Measurements from ENCODE around the gene CRYBB1.

Gene CRYBB1

DNA sequence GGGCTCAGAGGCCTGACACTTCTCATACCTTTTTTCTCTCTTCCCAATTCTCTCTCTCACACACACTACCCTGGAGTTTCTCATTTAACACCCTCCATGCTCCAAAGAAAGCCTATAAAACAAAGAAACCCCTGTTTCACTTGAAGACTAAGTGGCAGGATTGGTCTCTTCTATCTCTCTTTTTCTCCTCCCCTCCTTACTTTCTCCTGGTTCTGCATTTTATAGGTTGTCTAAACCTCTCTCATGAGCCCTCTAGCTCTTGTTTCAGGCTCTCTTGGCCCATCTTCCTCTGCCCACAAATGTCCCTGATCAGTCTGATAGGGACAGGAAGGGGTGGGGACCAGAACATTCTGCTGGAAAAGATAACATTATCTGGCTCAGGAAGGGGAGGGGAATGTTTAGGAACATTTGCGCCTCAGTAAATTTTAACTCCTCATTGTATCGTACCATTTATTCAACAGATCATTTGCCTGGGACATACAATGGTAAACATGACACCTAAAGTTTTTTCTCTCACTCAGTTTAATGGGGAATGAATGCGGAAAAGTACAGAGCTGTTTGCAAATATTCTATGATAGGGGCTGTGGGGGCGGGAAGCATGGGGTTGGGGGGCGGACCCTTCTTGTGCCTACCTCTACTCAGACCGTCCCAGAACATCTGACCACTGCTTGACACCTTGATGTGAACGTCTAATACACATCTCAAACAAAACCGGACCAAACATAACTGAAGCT is 14.8 kb upstream of the CRYBB1 start:
- Histone ChIP-seq H2AFZ (ENCODE audit: low read depth, low read length) (no peak overlapping the region), H3K4me3 (ENCODE audit: low read length) (no peak overlapping the region), H3K9ac (ENCODE audit: low read length) (no peak overlapping the region), H3K4me1 (ENCODE audit: low read length) (no peaks in the 10 kb centered on the region), H3K36me3 (replicated peaks; ENCODE audit: low read depth, low read length) (no peaks in the 10 kb centered on the region), H3K79me2 (ENCODE audit: low read length) (no peaks in the 10 kb centered on the region), H3K4me2 (ENCODE audit: low read length) (no peak overlapping the region), H3K27ac (ENCODE audit: low read length) (no peak overlapping the region), H3K9me3 (ENCODE audit: insufficient read depth, low read length) (no peaks in the 10 kb centered on the region), H3K27me3 (ENCODE audit: low read depth, low read length) (peaks cover 9% of the 10 kb centered on the region), H4K20me1 (ENCODE audit: insufficient read depth, low read length) (no peaks in the 10 kb centered on the region)
- TF ChIP-seq, protein P1, sequence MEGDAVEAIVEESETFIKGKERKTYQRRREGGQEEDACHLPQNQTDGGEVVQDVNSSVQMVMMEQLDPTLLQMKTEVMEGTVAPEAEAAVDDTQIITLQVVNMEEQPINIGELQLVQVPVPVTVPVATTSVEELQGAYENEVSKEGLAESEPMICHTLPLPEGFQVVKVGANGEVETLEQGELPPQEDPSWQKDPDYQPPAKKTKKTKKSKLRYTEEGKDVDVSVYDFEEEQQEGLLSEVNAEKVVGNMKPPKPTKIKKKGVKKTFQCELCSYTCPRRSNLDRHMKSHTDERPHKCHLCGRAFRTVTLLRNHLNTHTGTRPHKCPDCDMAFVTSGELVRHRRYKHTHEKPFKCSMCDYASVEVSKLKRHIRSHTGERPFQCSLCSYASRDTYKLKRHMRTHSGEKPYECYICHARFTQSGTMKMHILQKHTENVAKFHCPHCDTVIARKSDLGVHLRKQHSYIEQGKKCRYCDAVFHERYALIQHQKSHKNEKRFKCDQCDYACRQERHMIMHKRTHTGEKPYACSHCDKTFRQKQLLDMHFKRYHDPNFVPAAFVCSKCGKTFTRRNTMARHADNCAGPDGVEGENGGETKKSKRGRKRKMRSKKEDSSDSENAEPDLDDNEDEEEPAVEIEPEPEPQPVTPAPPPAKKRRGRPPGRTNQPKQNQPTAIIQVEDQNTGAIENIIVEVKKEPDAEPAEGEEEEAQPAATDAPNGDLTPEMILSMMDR (IDR thresholded peaks at IDR 0.05; ENCODE audit: low read depth, low read length), result no peak
- no peak for TF ChIP-seq EZH2phosphoT487 (IDR thresholded peaks at IDR 0.05; ENCODE audit: low read depth)

DNA sequence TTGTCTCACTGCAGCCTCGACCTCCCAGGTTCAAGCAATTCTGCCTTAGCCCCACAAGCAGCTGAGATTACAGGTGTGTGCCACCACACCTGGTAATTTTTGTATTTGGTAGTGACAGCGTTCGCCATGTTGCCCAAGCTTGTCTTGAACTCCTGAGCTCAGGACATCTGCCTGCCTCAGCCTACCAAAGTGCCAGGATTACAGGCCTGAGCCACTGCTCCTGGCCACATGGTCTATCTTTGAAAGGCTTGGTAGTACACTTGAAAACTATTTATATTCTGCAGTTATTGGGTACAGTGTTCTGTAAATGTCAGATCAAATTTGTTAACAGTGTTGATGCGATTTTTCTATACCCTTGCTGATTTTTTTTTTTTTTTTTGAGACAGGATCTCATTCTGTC is 13.5 kb upstream of the CRYBB1 start:
- H3K27me3 ChIP-seq (ENCODE audit: low read depth, low read length), result peaks cover 12% of the 10 kb centered on the region
- H3K36me3 ChIP-seq (replicated peaks; ENCODE audit: low read depth, low read length), result no peaks in the 10 kb centered on the region
- H2AFZ ChIP-seq (ENCODE audit: low read depth, low read length), result no peak overlapping the region
- H3K79me2 ChIP-seq (ENCODE audit: low read length), result no peaks in the 10 kb centered on the region
- no peaks in the 10 kb centered on the region for H3K4me1 ChIP-seq (ENCODE audit: low read length)
- no peak overlapping the region for H3K27ac ChIP-seq (ENCODE audit: low read length)
- no peak for TF ChIP-seq EZH2phosphoT487 (IDR thresholded peaks at IDR 0.05; ENCODE audit: low read depth)
- TF ChIP-seq, protein P1 (IDR thresholded peaks at IDR 0.05; ENCODE audit: low read depth, low read length), result no peak
- no peaks in the 10 kb centered on the region for H4K20me1 ChIP-seq (ENCODE audit: insufficient read depth, low read length)
- H3K9me3 ChIP-seq (ENCODE audit: insufficient read depth, low read length), result no peaks in the 10 kb centered on the region
- no peak overlapping the region for H3K4me3 ChIP-seq (ENCODE audit: low read length)
- no peak overlapping the region for H3K4me2 ChIP-seq (ENCODE audit: low read length)
- no peak overlapping the region for H3K9ac ChIP-seq (ENCODE audit: low read length)

- H3K27ac ChIP-seq (ENCODE audit: low read length), result no peak overlapping the region
- H2AFZ ChIP-seq (ENCODE audit: low read depth, low read length), result no peak overlapping the region
Measured at GRCh38 chr22:26629988-26630761, 12.3 kb upstream of the CRYBB1 start.

GRCh38 chr22:26624803-26625202 is 7.0 kb upstream of the CRYBB1 start:
- no peak overlapping the region for H3K4me2 ChIP-seq (ENCODE audit: low read length)
- H3K36me3 ChIP-seq (replicated peaks; ENCODE audit: low read depth, low read length), result no peaks in the 10 kb centered on the region
- no peak overlapping the region for H3K4me3 ChIP-seq (ENCODE audit: low read length)
- H3K27ac ChIP-seq (ENCODE audit: low read length), result no peak overlapping the region
- no peaks in the 10 kb centered on the region for H3K9me3 ChIP-seq (ENCODE audit: insufficient read depth, low read length)
- H2AFZ ChIP-seq (ENCODE audit: low read depth, low read length), result no peak overlapping the region
- H4K20me1 ChIP-seq (ENCODE audit: insufficient read depth, low read length), result no peaks in the 10 kb centered on the region
- H3K4me1 ChIP-seq (ENCODE audit: low read length), result no peaks in the 10 kb centered on the region
- H3K27me3 ChIP-seq (ENCODE audit: low read depth, low read length), result 0 out of 2 replicates have a peak, but pooled peaks cover 6% of the 10 kb centered on the region
- H3K79me2 ChIP-seq (ENCODE audit: low read length), result no peaks in the 10 kb centered on the region
- TF ChIP-seq EZH2phosphoT487 (IDR thresholded peaks at IDR 0.05; ENCODE audit: low read depth), result no peak
- TF ChIP-seq, protein P1 (IDR thresholded peaks at IDR 0.05; ENCODE audit: low read depth, low read length), result no peak
- H3K9ac ChIP-seq (ENCODE audit: low read length), result no peak overlapping the region

More at GRCh38 chr22:26629988-26630761, 12.3 kb upstream of the CRYBB1 start:
- Histone ChIP-seq H3K4me1 (ENCODE audit: low read length) (no peaks in the 10 kb centered on the region), H3K9ac (ENCODE audit: low read length) (no peak overlapping the region), H3K4me3 (ENCODE audit: low read length) (no peak overlapping the region), H3K9me3 (ENCODE audit: insufficient read depth, low read length) (no peaks in the 10 kb centered on the region), H3K79me2 (ENCODE audit: low read length) (no peaks in the 10 kb centered on the region), H4K20me1 (ENCODE audit: insufficient read depth, low read length) (no peaks in the 10 kb centered on the region), H3K36me3 (replicated peaks; ENCODE audit: low read depth, low read length) (no peaks in the 10 kb centered on the region), H3K4me2 (ENCODE audit: low read length) (no peak overlapping the region), H3K27me3 (ENCODE audit: low read depth, low read length) (peaks cover 12% of the 10 kb centered on the region)
- TF ChIP-seq, protein P1 (IDR thresholded peaks at IDR 0.05; ENCODE audit: low read depth, low read length), result no peak
- no peak for TF ChIP-seq EZH2phosphoT487 (IDR thresholded peaks at IDR 0.05; ENCODE audit: low read depth)
